Tibial artery (tissue), 4 donors: ENCODE results near the gene RASGRF1.
A peak's percentile ranks its signal among the peaks of the same experiment; 100 is the strongest.

Experiments used
- DNase-seq, 2 donors: peaks; one replicate each; pipeline ENCODE4 v3.0.0-alpha.2; 2019
- H3K27ac ChIP-seq, 2 donors: fragments of 200-600 bp; sonication (generic) in 1 of 2; 1 replicate in 1 of 2; 2 replicates in 1 of 2; pipeline ENCODE4 v1.5.1; 2018 to 2019; ENCODE audit warnings: mild to moderate bottlenecking in 1 of 2
- H3K27me3 ChIP-seq, 2 donors: fragments of 200-600 bp; sonication (generic) in 1 of 2; one replicate each; pipeline versions ENCODE4 v1.5.1 to v1.6.0; 2016 to 2019
- H3K36me3 ChIP-seq, 3 donors: fragments of 200-600 bp; sonication (generic) in 2 of 3; one replicate each; pipeline ENCODE4 v1.5.1; 2016 to 2019; ENCODE audit warnings: mild to moderate bottlenecking in 2 of 3
- H3K4me1 ChIP-seq, 4 donors: fragments of 200-600 bp; sonication (generic) in 2 of 4; 1 replicate in 3 of 4; 2 replicates in 1 of 4; pipeline ENCODE4 v1.5.1; 2016 to 2019
- H3K4me3 ChIP-seq, 2 donors: fragments of 200-600 bp; sonication (generic) in 1 of 2; 1 replicate in 1 of 2; 2 replicates in 1 of 2; pipeline ENCODE4 v1.5.1; 2018 to 2019; ENCODE audit warnings: mild to moderate bottlenecking in 2 of 2
- H3K9me3 ChIP-seq, 3 donors: fragments of 200-600 bp; sonication (generic) in 1 of 3; one replicate each; pipeline ENCODE4 v1.5.1; 2016 to 2019
- intact Hi-C: fragments of 100-400 bp; cut with DNase I; formaldehyde crosslinking; loops from one replicate; pipeline ENCODE4 v1.15.0; 2023; ENCODE audit warnings: low total_unique reads
- TF ChIP-seq, protein P1 (sequence below), 2 experiments: fragments of 200-600 bp in 1 of 2; fragments of 450-650 bp in 1 of 2; IDR thresholded peaks; one replicate each; pipeline ENCODE4 v1.5.1; 2017 to 2019; ENCODE audit warnings: antibody characterized with exemption in 2 of 2, mild to moderate bottlenecking in 1 of 2, moderate library complexity in 1 of 2

Gene RASGRF1

GRCh38 chr15:79088426-79089205, 2.0 kb downstream of the RASGRF1 start:
- Histone ChIP-seq H3K4me1 (peaks cover 0 to 26% (median 22%) of the 10 kb centered on the region in 4 donors), H3K36me3 (no peaks in the 10 kb centered on the region), H3K27ac (no peak overlapping the region), H3K4me3 (no peak overlapping the region), H3K9me3 (no peaks in the 10 kb centered on the region), H3K27me3 (peaks cover 0 to 88% of the 10 kb centered on the region in 2 donors)
- intact Hi-C loops = no loop called here
- peak in 1 of 2 donors; percentile 52 for DNase-seq
- TF ChIP-seq, protein P1, sequence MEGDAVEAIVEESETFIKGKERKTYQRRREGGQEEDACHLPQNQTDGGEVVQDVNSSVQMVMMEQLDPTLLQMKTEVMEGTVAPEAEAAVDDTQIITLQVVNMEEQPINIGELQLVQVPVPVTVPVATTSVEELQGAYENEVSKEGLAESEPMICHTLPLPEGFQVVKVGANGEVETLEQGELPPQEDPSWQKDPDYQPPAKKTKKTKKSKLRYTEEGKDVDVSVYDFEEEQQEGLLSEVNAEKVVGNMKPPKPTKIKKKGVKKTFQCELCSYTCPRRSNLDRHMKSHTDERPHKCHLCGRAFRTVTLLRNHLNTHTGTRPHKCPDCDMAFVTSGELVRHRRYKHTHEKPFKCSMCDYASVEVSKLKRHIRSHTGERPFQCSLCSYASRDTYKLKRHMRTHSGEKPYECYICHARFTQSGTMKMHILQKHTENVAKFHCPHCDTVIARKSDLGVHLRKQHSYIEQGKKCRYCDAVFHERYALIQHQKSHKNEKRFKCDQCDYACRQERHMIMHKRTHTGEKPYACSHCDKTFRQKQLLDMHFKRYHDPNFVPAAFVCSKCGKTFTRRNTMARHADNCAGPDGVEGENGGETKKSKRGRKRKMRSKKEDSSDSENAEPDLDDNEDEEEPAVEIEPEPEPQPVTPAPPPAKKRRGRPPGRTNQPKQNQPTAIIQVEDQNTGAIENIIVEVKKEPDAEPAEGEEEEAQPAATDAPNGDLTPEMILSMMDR (IDR thresholded peaks at IDR 0.05) = no peak

- no peaks in the 10 kb centered on the region for H3K9me3 ChIP-seq
- H3K4me1 ChIP-seq = peaks cover 0 to 26% (median 22%) of the 10 kb centered on the region in 4 donors
- H3K36me3 ChIP-seq = no peaks in the 10 kb centered on the region
- no peak overlapping the region for H3K4me3 ChIP-seq
- DNase-seq = peak in 1 of 2 donors; percentile 21
- peaks cover 0 to 70% of the 10 kb centered on the region in 2 donors for H3K27me3 ChIP-seq
- H3K27ac ChIP-seq = no peak overlapping the region
- TF ChIP-seq, protein P1 (IDR thresholded peaks at IDR 0.05) = no peak
- intact Hi-C loops = loop anchor here (1.0 kb wide), 1 partner anchor 15 kb away; no protein-coding TSS in a partner anchor
Observed at GRCh38 chr15:79086814-79087213, 3.8 kb downstream of the RASGRF1 start.

DNA sequence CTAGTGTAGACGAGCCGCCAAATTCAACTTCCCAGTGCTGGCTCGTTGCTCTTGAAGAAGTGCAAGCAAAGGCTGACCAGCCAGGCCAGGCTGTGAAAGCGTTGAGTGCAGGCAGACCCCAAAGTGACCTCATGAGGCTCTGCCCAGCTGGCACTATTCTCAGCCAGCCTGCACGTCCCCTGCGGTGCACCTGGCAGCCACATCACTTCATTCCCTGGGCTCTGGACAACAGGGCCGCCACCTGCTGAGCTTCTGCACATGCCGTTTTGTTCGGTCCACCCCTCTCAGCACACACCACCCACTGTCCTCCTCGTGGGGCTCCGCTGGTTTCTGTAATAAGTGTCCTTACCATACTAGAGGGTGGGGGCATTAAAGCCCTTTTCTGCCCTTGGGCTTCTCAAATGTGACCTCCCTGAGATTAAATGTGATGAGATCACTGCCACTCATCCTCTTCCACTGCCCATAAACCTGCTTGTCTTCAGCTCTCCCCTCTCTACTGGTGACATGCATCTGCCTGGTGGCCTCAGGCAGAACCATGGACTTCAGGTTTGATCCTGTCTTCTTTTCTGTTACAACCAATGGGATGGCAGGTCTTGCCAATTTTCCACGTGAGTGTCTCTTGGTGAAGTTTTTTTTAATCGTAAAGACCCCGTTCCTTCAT, 6.1 kb downstream of the RASGRF1 start:
- H3K27me3 ChIP-seq = peaks cover 0 to 46% of the 10 kb centered on the region in 2 donors
- H3K9me3 ChIP-seq = no peaks in the 10 kb centered on the region
- no peak overlapping the region for H3K4me3 ChIP-seq
- no peak overlapping the region for H3K27ac ChIP-seq
- H3K36me3 ChIP-seq = no peaks in the 10 kb centered on the region
- peak in 1 of 2 donors; percentile 56 for DNase-seq
- intact Hi-C loops = no loop called here
- TF ChIP-seq, protein P1 (IDR thresholded peaks at IDR 0.05) = no peak
- peaks cover 0 to 3% (median 1%) of the 10 kb centered on the region in 4 donors for H3K4me1 ChIP-seq

DNA sequence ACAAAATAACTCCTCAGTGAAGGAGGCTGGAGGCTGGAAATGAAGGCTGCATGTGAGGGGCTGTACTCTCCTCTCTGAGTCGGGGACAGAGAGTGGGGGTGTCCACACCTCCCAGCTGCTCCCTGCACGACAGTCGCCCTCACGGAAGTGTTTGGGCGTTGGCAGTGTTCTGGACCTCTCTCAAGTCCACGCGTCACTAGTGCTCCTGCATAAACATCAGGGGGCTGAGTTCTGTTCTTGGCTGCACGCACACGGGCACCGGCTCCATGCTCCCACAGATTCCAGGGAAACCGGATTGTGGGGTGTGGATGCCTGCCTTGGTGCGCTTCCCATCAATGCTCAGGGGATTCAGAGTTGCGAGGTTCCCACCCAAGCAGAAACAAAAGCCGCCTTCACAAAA, 7.4 kb downstream of the RASGRF1 start:
- H3K4me3 ChIP-seq = no peak overlapping the region
- intact Hi-C loops = no loop called here
- no peak overlapping the region for H3K27ac ChIP-seq
- H3K4me1 ChIP-seq = no peaks in the 10 kb centered on the region
- DNase-seq = peak in 1 of 2 donors; percentile 48
- H3K9me3 ChIP-seq = no peaks in the 10 kb centered on the region
- H3K36me3 ChIP-seq = no peaks in the 10 kb centered on the region
- TF ChIP-seq, protein P1 (IDR thresholded peaks at IDR 0.05) = no peak
- peaks cover 0 to 33% of the 10 kb centered on the region in 2 donors for H3K27me3 ChIP-seq

DNA sequence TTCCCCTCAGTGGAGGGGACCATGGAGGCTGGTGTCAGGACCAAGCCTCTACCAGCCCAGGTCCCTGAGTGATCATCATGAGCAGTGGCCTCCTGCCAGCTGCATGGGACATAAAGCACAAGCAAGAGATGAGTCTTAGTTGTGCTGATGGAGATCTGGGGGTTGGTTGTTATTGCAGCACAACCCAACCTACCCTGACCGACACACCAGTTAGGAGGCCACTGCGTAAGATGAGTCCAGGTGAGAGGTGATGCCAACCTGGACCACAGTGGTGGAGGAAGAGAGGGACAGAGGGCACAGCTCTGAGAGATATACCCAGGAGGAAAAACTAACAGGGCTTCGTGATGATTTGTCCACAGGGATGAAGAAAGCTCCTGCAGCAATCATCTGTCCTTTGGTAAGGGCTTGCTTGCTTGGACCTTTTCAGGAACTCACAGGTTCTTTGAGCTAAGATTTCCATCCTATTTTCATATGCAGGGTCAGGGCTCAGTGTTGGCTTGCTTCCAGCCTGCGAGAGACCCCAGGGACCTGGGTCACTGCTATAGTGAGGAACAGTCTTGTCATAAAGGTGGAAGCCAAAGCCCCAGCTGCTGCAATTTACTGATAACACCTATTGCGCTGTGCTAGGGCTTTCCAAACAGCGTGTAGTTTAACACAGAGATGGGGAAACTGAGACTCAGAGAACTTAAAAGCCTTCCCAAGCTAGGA, 8.1 kb downstream of the RASGRF1 start:
- TF ChIP-seq, protein P1 (IDR thresholded peaks at IDR 0.05) = no peak
- Histone ChIP-seq H3K4me3 (no peak overlapping the region), H3K9me3 (no peaks in the 10 kb centered on the region), H3K27me3 (peaks cover 0 to 30% of the 10 kb centered on the region in 2 donors), H3K36me3 (no peaks in the 10 kb centered on the region), H3K27ac (no peak overlapping the region), H3K4me1 (no peaks in the 10 kb centered on the region)
- peak in 1 of 2 donors; percentile 12 for DNase-seq
- intact Hi-C loops = no loop called here
